HepG2 (cell line): ENCODE data around the gene CRYZL1. TPM values are rescaled to one million over a fixed set of nuclear protein-coding genes. Genes with fewer than 3 reads are reported as not detected.

Experiments used
- FOXJ3 ChIP-seq: sonication (generic); formaldehyde crosslinking; IDR thresholded peaks from 2 replicates; pipeline ENCODE4 v1.4.0; 2020; ENCODE audit warnings: missing genetic modification reagents, mild to moderate bottlenecking, borderline replicate concordance
- SKI ChIP-seq: fragments of 450-650 bp; IDR thresholded peaks from one replicate; pipeline ENCODE4 v1.6.1; 2018; ENCODE audit warnings: mild to moderate bottlenecking; ENCODE audit not compliant: partially characterized antibody
- SPEN ChIP-seq: sonication (generic); formaldehyde crosslinking; IDR thresholded peaks from 2 replicates; pipeline ENCODE4 v1.5.1; 2020; ENCODE audit warnings: low read depth, mild to moderate bottlenecking, missing genetic modification reagents
- TOPORS ChIP-seq: sonication (generic); formaldehyde crosslinking; IDR thresholded peaks from 2 replicates; pipeline ENCODE4 v1.8.0; 2023; ENCODE audit warnings: mild to moderate bottlenecking, missing genetic modification reagents
- ZKSCAN1 ChIP-seq: fragments of 150-350 bp; IDR thresholded peaks from 2 replicates; pipeline ENCODE4 v1.6.1; 2014; ENCODE audit warnings: low read length
- ZNF235 ChIP-seq: sonication (generic); formaldehyde crosslinking; IDR thresholded peaks from 2 replicates; pipeline ENCODE4 v1.8.1; 2023; ENCODE audit warnings: mild to moderate bottlenecking, missing genetic modification reagents, borderline replicate concordance
- ZNF292 ChIP-seq: sonication (generic); formaldehyde crosslinking; IDR thresholded peaks from 2 replicates; pipeline ENCODE4 v1.8.1; 2022; ENCODE audit warnings: mild to moderate bottlenecking, low read depth, missing genetic modification reagents, borderline replicate concordance
- ZNF33B ChIP-seq: sonication (generic); formaldehyde crosslinking; IDR thresholded peaks from 2 replicates; pipeline ENCODE4 v1.5.1; 2020; ENCODE audit warnings: mild to moderate bottlenecking, missing genetic modification reagents
- polyA plus RNA-seq, 8 experiments: library from polyadenylated mRNA; depleted of rRNA in 3 of 8; stranded (reverse) in 7 of 8; unstranded in 1 of 8; fragments of >200 nt; fragmentation: Illumina TruSeq in 4 of 8; extraction: Trizol in 4 of 8; gene quantifications; 2 replicates each; pipeline versions ENCODE4 v1.2.1 to v1.2.3, GENCODE V29; 2011 to 2016; ENCODE audit warnings: low read depth in 4 of 8, missing spikeins in 1 of 8, mixed read lengths in 1 of 8; ENCODE audit not compliant: insufficient read depth in 1 of 8
- total RNA-seq, 5 experiments: library from RNA; depleted of rRNA; stranded (reverse); fragments of >200 nt; fragmentation: Illumina TruSeq; extraction: Trizol; gene quantifications; 2 replicates each; pipeline ENCODE4 v1.2.3, GENCODE V29; 2016; ENCODE audit warnings: low read depth in 1 of 5
- TF ChIP-seq, protein P1 (sequence below): sonication (generic); formaldehyde crosslinking; IDR thresholded peaks from 2 replicates; pipeline ENCODE4 v1.4.0; 2020; ENCODE audit warnings: missing genetic modification reagents
- TF ChIP-seq, protein P2 (sequence below): sonication (generic); formaldehyde crosslinking; IDR thresholded peaks from 2 replicates; pipeline ENCODE4 v1.5.0; 2020; ENCODE audit warnings: mild to moderate bottlenecking, missing genetic modification reagents, borderline replicate concordance
- TF ChIP-seq, protein P3 (sequence below): sonication (generic); formaldehyde crosslinking; IDR thresholded peaks from 2 replicates; pipeline ENCODE4 v1.8.1; 2023; ENCODE audit warnings: missing genetic modification reagents, mild to moderate bottlenecking, borderline replicate concordance
- TF ChIP-seq, protein P4 (sequence below): sonication (generic); formaldehyde crosslinking; IDR thresholded peaks from 2 replicates; pipeline ENCODE4 v1.8.0; 2022; ENCODE audit warnings: missing genetic modification reagents, mild to moderate bottlenecking, moderate library complexity, borderline replicate concordance
- TF ChIP-seq, protein P5 (sequence below): IDR thresholded peaks from 2 replicates; pipeline ENCODE4 v1.6.1; 2016; ENCODE audit warnings: missing compliant biosample characterization, missing genetic modification reagents, borderline replicate concordance
- TF ChIP-seq, protein P6 (sequence below): sonication (generic); formaldehyde crosslinking; conservative IDR thresholded peaks from 2 replicates; pipeline ENCODE4 v1.4.0; 2020; ENCODE audit warnings: missing genetic modification reagents

The CRYZL1 gene
- total and polyA plus RNA-seq, 2 of the 13 experiments (the other 11 are each of a cell fraction or from before 2014, with no cell fraction given) = 20.3 to 27.7 TPM

DNA sequence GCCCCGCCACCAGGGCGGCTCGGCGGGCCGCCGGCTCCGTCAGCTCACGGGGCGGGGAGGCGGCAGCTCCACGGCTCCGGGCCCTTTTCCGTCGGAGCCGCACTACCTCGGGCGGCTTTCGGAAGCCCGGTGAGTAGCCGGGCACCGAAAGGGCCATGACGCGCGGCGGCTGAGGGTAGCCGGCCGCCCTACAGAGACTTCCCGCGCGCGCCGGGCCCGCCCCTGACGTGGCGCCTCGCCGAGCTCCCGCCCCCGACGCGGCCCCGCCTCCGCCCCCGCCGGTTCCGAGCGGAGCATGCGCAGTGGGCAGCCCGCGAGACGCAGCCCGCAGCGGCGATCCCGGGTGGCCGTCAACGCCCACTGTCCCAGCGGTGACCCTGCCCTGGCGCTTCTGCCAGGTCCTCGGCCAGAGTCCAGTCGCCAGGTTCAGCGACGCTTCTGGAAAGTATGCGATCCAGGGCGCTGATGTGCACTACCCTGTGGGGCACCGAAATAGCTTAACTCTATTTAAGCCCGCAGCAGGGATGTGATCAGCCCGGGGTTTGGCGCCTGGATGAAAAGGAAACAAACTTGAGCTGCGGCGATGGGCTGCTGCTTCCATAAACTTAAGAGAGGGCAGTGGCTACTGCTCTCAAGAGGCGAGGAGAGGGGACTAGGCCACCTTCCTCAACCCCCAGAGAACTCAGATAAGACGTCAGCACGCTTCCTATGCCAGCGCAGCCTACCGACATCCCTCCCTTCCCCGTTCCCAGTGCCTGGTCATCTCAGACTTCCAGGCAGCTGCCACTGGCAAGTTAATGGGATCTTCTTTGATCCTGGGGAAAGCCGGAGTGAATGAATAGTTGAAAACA, 52.8 kb downstream of the CRYZL1 start, which contains the start of gene DONSON (continued):
- TF ChIP-seq, protein P1, sequence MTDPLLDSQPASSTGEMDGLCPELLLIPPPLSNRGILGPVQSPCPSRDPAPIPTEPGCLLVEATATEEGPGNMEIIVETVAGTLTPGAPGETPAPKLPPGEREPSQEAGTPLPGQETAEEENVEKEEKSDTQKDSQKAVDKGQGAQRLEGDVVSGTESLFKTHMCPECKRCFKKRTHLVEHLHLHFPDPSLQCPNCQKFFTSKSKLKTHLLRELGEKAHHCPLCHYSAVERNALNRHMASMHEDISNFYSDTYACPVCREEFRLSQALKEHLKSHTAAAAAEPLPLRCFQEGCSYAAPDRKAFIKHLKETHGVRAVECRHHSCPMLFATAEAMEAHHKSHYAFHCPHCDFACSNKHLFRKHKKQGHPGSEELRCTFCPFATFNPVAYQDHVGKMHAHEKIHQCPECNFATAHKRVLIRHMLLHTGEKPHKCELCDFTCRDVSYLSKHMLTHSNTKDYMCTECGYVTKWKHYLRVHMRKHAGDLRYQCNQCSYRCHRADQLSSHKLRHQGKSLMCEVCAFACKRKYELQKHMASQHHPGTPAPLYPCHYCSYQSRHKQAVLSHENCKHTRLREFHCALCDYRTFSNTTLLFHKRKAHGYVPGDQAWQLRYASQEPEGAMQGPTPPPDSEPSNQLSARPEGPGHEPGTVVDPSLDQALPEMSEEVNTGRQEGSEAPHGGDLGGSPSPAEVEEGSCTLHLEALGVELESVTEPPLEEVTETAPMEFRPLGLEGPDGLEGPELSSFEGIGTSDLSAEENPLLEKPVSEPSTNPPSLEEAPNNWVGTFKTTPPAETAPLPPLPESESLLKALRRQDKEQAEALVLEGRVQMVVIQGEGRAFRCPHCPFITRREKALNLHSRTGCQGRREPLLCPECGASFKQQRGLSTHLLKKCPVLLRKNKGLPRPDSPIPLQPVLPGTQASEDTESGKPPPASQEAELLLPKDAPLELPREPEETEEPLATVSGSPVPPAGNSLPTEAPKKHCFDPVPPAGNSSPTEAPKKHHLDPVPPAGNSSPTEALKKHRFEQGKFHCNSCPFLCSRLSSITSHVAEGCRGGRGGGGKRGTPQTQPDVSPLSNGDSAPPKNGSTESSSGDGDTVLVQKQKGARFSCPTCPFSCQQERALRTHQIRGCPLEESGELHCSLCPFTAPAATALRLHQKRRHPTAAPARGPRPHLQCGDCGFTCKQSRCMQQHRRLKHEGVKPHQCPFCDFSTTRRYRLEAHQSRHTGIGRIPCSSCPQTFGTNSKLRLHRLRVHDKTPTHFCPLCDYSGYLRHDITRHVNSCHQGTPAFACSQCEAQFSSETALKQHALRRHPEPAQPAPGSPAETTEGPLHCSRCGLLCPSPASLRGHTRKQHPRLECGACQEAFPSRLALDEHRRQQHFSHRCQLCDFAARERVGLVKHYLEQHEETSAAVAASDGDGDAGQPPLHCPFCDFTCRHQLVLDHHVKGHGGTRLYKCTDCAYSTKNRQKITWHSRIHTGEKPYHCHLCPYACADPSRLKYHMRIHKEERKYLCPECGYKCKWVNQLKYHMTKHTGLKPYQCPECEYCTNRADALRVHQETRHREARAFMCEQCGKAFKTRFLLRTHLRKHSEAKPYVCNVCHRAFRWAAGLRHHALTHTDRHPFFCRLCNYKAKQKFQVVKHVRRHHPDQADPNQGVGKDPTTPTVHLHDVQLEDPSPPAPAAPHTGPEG (CRISPR knock-in tag) = peak; percentile 49
- TF ChIP-seq ZNF235 (CRISPR knock-in tag) (peak; percentile 70; the same call in 1 of the 2 replicates), ZNF292 (CRISPR knock-in tag) (peak; percentile 71; the same call in 1 of the 2 replicates), ZNF33B (CRISPR knock-in tag) (no peak), TOPORS (CRISPR knock-in tag) (no peak), ZKSCAN1 (no peak), SPEN (CRISPR knock-in tag) (peak; percentile 80), FOXJ3 (CRISPR knock-in tag) (no peak; the same call in 1 of the 2 replicates), SKI (peak; percentile 63)
- TF ChIP-seq, protein P2, sequence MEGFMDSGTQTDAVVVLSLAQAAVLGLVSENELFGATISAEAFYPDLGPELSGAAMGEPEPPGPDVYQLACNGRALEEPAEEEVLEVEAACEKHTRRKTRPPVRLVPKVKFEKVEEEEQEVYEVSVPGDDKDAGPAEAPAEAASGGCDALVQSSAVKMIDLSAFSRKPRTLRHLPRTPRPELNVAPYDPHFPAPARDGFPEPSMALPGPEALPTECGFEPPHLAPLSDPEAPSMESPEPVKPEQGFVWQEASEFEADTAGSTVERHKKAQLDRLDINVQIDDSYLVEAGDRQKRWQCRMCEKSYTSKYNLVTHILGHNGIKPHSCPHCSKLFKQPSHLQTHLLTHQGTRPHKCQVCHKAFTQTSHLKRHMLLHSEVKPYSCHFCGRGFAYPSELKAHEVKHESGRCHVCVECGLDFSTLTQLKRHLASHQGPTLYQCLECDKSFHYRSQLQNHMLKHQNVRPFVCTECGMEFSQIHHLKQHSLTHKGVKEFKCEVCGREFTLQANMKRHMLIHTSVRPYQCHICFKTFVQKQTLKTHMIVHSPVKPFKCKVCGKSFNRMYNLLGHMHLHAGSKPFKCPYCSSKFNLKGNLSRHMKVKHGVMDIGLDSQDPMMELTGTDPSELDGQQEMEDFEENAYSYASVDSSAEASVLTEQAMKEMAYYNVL = peak; percentile 83; the same call in 1 of the 2 replicates
- TF ChIP-seq, protein P3, sequence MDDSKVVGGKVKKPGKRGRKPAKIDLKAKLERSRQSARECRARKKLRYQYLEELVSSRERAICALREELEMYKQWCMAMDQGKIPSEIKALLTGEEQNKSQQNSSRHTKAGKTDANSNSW (CRISPR knock-in tag) = no peak; the same call in 1 of the 2 replicates
- TF ChIP-seq, protein P4, sequence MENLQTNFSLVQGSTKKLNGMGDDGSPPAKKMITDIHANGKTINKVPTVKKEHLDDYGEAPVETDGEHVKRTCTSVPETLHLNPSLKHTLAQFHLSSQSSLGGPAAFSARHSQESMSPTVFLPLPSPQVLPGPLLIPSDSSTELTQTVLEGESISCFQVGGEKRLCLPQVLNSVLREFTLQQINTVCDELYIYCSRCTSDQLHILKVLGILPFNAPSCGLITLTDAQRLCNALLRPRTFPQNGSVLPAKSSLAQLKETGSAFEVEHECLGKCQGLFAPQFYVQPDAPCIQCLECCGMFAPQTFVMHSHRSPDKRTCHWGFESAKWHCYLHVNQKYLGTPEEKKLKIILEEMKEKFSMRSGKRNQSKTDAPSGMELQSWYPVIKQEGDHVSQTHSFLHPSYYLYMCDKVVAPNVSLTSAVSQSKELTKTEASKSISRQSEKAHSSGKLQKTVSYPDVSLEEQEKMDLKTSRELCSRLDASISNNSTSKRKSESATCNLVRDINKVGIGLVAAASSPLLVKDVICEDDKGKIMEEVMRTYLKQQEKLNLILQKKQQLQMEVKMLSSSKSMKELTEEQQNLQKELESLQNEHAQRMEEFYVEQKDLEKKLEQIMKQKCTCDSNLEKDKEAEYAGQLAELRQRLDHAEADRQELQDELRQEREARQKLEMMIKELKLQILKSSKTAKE = 0 out of 2 replicates have a peak, but pooled peaks have one; percentile 66
- TF ChIP-seq, protein P5, sequence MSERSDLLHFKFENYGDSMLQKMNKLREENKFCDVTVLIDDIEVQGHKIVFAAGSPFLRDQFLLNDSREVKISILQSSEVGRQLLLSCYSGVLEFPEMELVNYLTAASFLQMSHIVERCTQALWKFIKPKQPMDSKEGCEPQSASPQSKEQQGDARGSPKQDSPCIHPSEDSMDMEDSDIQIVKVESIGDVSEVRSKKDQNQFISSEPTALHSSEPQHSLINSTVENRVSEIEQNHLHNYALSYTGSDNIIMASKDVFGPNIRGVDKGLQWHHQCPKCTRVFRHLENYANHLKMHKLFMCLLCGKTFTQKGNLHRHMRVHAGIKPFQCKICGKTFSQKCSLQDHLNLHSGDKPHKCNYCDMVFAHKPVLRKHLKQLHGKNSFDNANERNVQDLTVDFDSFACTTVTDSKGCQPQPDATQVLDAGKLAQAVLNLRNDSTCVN = no peak
- TF ChIP-seq, protein P6, sequence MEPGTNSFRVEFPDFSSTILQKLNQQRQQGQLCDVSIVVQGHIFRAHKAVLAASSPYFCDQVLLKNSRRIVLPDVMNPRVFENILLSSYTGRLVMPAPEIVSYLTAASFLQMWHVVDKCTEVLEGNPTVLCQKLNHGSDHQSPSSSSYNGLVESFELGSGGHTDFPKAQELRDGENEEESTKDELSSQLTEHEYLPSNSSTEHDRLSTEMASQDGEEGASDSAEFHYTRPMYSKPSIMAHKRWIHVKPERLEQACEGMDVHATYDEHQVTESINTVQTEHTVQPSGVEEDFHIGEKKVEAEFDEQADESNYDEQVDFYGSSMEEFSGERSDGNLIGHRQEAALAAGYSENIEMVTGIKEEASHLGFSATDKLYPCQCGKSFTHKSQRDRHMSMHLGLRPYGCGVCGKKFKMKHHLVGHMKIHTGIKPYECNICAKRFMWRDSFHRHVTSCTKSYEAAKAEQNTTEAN = peak; percentile 77
